IPS-11a (cell line): ENCODE measurements around the gene MRPL52.

Experiments used
- H3K4me3 ChIP-seq: one replicate; pipeline ENCODE4 v1.5.1; 2013; ENCODE audit warnings: low read depth, low read length, control low read depth

Gene MRPL52

GRCh38 chr14:22878271-22879246, 48.9 kb downstream of the MRPL52 start:
- H3K4me3 ChIP-seq = no peak overlapping the region

GRCh38 chr14:22882064-22882463, 52.4 kb downstream of the MRPL52 start:
- H3K4me3 ChIP-seq = no peak overlapping the region

GRCh38 chr14:22882529-22883172, 53.0 kb downstream of the MRPL52 start:
- H3K4me3 ChIP-seq = no peak overlapping the region

GRCh38 chr14:22883173-22883976, 53.7 kb downstream of the MRPL52 start, which contains the start of gene REM2:
Gene REM2, plus strand, starts transcription at chr14:22883222. Its CDS starts 66 bp downstream, at chr14:22883288.
- H3K4me3 ChIP-seq = no peak within 1 kb of the TSS

- no peak overlapping the region for H3K4me3 ChIP-seq
These were observed 54.5 kb downstream of the MRPL52 start for GRCh38 chr14:22884076-22884737.
